Measurements from ENCODE around the gene ANKH.

Gene ANKH

GRCh38 chr5:14708551-14708950 lies 163.0 kb downstream of the ANKH start:
- no peak for TF ChIP-seq RAD21 (IDR thresholded peaks at IDR 0.05; ENCODE audit: low read depth)
- TF ChIP-seq TCF12 (IDR thresholded peaks at IDR 0.05; ENCODE audit: low read depth), result no peak
- TF ChIP-seq REST (IDR thresholded peaks at IDR 0.05; ENCODE audit: low read depth), result no peak
- TF ChIP-seq EGR1 (IDR thresholded peaks at IDR 0.05), result no peak
- no peak for TF ChIP-seq FOXM1 (IDR thresholded peaks at IDR 0.05; ENCODE audit: borderline replicate concordance, low read depth)
- no peak for TF ChIP-seq YY1 (IDR thresholded peaks at IDR 0.05; ENCODE audit: low read depth)
- no peak for TF ChIP-seq TEAD4 (IDR thresholded peaks at IDR 0.05)
- TF ChIP-seq ZBTB7A (IDR thresholded peaks at IDR 0.05; ENCODE audit: low read depth), result no peak
- no peak for TF ChIP-seq MAX (IDR thresholded peaks at IDR 0.05)
- no peak for TF ChIP-seq TAF1 (IDR thresholded peaks at IDR 0.05; ENCODE audit: low read depth)
- TF ChIP-seq EP300 (IDR thresholded peaks at IDR 0.05; ENCODE audit: borderline replicate concordance), result no peak
- no peak for TF ChIP-seq NFIC (IDR thresholded peaks at IDR 0.05)
- TF ChIP-seq CREB1 (IDR thresholded peaks at IDR 0.05; ENCODE audit: low read depth), result no peak
- TF ChIP-seq USF1 (IDR thresholded peaks at IDR 0.05), result no peak
- TF ChIP-seq CEBPB (IDR thresholded peaks at IDR 0.05), result no peak

- TF ChIP-seq CREB1 (IDR thresholded peaks at IDR 0.05; ENCODE audit: low read depth) (no peak), MAX (IDR thresholded peaks at IDR 0.05) (no peak), CEBPB (IDR thresholded peaks at IDR 0.05) (no peak), TAF1 (IDR thresholded peaks at IDR 0.05; ENCODE audit: low read depth) (no peak), FOXM1 (IDR thresholded peaks at IDR 0.05; ENCODE audit: borderline replicate concordance, low read depth) (no peak), EP300 (IDR thresholded peaks at IDR 0.05; ENCODE audit: borderline replicate concordance) (no peak), RAD21 (IDR thresholded peaks at IDR 0.05; ENCODE audit: low read depth) (no peak), EGR1 (IDR thresholded peaks at IDR 0.05) (no peak)
These were observed 163.7 kb downstream of the ANKH start for GRCh38 chr5:14707811-14708390.

GRCh38 chr5:14706615-14707021 lies 165.0 kb downstream of the ANKH start:
- no peak for TF ChIP-seq TEAD4 (IDR thresholded peaks at IDR 0.05)
- no peak for TF ChIP-seq YY1 (IDR thresholded peaks at IDR 0.05; ENCODE audit: low read depth)
- TF ChIP-seq RAD21 (IDR thresholded peaks at IDR 0.05; ENCODE audit: low read depth), result no peak
- no peak for TF ChIP-seq USF1 (IDR thresholded peaks at IDR 0.05)
- no peak for TF ChIP-seq REST (IDR thresholded peaks at IDR 0.05; ENCODE audit: low read depth)
- no peak for TF ChIP-seq CREB1 (IDR thresholded peaks at IDR 0.05; ENCODE audit: low read depth)

- TF ChIP-seq TCF12 (IDR thresholded peaks at IDR 0.05; ENCODE audit: low read depth) (no peak), ZBTB7A (IDR thresholded peaks at IDR 0.05; ENCODE audit: low read depth) (no peak), RAD21 (IDR thresholded peaks at IDR 0.05; ENCODE audit: low read depth) (no peak), CEBPB (IDR thresholded peaks at IDR 0.05) (no peak), TEAD4 (IDR thresholded peaks at IDR 0.05) (no peak), YY1 (IDR thresholded peaks at IDR 0.05; ENCODE audit: low read depth) (no peak), EP300 (IDR thresholded peaks at IDR 0.05; ENCODE audit: borderline replicate concordance) (no peak), CREB1 (IDR thresholded peaks at IDR 0.05; ENCODE audit: low read depth) (no peak), TAF1 (IDR thresholded peaks at IDR 0.05; ENCODE audit: low read depth) (no peak), MAX (IDR thresholded peaks at IDR 0.05) (no peak), NFIC (IDR thresholded peaks at IDR 0.05) (no peak), USF1 (IDR thresholded peaks at IDR 0.05) (no peak), FOXM1 (IDR thresholded peaks at IDR 0.05; ENCODE audit: borderline replicate concordance, low read depth) (no peak), REST (IDR thresholded peaks at IDR 0.05; ENCODE audit: low read depth) (no peak), EGR1 (IDR thresholded peaks at IDR 0.05) (no peak)
These were observed 166.0 kb downstream of the ANKH start for GRCh38 chr5:14705556-14705955.

Measured in Ishikawa (cell line).